ENCODE measurements around the gene LAMB3.

Gene LAMB3

DNA sequence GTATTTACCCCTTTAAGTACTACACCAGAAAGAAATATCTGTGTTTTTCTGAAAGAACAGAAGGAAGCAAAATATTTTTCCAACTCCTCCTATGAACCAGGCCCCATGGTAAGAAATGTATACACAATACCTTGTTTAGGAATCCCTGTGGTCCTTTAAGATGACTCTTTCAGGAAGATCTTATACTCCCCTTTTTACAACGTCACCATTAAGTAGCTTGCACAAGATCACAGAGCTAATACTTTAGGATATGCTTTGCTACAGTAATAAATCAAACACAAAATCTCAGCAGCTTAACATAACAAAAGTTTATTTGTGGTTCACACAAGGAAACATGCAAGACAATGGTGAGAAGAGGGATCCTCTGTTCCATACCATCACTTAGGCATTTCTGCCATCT, 8.8 kb upstream of the LAMB3 start:
- DNase-seq: no peak

DNA sequence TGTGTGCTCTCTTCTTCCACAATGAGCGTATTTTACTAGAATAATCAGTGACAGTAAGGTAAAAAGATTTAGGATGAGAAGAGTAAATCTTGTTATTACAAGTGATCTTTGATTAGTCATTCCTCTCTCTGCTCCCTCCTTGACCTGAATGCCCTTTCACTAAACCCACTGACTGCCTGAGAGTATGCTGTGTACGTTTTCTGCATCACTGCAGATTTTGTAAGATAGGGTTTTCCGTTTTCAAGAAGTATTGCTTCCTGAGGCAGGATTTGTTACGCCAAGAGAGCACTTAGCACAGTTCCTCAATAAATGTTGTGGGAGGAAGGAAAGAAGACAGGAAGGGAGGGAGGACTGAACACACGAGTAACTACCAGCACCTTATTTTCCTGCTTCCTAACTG, 7.7 kb upstream of the LAMB3 start:
- no peak for DNase-seq

DNA sequence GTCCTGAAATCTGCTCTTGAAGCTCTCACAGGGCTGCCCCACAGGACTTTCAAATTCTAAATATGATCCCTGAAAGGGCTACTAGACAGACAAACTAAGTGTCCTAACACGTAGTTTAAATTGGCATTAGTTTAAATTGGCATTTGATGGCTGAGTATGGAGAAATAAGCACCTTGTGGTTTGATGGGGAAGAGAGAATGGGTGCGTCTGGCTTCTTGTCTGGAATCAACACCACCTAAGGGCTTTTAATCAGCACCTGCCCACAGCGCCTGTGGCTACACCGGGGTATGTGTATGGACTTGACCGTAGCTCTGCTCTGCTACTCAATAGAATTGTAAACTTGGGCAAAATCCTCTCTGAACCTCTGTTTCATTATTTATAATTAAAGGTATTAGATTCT, 5.7 kb upstream of the LAMB3 start:
- DNase-seq: no peak

DNA sequence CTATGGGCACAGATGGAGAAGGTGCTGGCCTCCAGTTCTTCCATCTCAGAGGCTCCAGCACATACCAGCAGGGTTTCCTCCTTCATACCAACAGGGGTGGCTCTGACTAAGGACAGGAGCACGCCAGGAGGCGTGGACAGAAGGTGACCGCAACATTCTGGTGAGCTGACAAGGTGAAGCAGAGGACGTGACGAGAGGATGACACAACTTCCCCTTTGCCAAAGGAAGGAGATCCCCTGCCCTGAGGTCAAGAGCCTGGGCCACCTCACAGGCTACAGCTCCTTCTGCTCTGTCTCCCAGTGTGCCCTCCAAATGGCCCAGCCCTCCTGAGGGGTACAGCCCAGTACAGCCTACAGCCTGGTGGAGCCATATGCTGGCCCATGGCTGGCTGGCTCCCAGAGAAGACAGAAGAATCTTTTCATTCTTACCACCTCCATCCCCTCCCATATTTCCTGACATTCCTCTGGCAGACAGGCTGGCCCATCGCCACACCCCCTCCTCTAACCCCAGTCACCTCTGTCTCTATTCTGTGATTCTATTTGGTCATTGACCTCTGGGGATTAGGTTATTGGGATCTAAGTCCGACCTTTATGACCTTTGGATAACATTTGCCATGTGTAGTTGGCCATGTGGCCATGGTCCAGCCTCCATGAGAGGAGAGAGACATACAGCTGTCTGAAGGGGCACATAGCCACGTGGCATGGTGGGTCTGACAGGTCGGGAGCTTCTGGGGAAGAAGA, 5.1 kb upstream of the LAMB3 start:
- no peak for DNase-seq

DNA sequence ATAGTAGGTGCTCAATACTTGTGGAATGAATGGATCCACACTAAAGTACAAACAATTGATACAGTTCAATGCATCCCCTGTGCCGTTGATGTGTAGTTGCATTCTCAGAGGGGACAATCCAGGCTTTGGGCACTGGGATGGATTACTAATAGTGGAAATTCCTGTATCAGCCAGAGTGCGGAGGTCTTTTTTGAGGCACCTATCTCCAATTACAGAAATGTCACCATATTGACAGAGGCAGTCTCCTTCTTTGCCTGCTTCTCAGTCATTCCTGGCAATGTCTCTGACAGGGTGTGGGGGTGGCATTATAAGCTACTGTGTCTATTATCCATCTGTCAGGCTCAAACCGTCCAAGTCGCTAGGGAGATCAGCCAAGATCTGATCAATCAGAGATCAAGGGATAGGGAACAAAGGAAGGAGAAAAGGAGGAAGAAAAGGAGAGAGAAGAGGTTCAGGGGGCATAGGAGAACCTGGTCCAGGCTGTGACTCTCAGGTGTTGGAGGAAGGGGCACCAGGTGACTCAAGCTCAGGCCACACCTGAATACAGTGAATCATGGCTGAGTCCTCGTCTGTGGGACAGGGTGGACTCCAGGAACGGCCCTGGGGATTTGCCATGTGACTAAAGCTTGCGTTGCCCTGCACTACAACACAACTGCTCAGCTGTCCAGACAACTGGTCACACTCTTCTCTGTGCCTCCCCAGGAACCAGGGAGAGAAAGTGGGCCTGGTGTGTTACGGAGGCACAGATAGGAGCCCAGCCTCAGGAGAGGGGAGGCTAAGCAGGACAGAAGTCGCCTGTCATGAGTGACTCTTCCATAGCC, 3.4 kb upstream of the LAMB3 start:
- peak; percentile 39 to 80 for DNase-seq

DNA sequence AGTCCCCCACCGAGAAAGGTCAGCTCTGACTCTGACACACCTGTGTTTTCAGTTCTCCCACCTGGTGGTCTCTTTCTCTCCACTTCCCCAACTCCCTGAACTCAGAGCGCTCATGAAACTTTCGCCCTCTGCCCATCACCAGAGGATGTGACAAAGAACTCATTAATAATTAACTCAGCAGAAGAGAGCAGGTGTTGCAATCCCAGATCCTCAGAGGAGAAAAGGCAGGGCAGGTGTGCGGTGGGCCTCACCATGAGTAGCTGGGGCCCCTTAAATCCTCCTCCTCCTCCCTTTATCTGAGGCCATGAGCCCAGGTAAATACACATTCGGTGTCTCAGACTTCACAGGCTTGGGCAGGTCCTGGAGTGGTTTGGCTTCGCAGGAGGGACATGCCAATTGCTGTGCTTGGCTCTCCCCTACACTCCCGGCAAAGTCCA, 1.7 kb upstream of the LAMB3 start:
- no peak for DNase-seq

DNA sequence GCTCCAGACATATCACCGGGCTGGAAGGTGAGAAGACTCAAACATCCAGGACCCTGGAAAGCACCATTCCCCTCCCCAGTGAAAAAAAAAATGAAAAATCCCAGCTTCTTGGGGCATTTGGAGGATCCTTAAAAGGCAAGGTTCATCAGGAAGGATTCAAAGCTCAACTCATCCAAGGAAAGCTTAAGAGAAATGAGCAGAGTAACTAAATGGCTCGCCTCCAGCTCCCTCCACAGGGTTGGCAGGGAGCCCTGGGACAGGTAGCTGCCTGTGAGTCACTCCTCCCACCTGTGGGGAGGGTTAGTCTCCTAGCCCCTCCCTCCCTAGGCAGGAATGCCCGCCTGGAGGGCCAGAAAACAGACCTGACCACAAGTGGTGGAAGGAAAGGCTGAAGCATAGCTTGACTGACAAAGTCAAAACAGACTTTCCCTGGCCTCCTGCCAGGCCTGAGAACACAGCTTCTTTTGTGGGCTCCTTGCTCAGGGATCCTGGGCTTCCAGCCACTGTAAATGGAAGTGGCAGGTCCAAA, 712 bp upstream of the LAMB3 start:
- DNase-seq: peak; percentile 71 to 91

DNA sequence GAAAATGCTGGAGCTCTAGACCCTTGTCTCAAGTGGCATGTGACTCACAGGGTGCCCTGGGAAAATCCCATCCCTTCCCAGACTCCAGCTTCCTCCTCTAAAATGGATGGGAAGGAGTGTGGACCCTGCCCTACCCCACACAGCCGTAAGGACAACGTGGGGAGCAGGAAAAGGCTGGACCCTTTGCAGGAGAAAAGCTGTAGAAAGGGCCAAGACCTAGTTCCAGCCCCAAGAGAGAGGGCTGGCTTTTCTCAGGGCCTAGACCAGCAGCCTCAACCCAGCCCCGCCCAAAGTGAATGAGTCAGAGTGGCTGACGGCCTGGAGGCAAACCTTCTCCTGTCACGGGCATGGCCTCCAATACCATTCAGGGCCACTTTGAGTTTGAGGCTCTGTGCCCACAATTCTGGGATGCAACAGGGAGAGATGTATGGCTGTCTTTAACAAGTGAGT, 1.1 kb downstream of the LAMB3 start:
- peak in 1 of 2 experiments; percentile 22 for DNase-seq

DNA sequence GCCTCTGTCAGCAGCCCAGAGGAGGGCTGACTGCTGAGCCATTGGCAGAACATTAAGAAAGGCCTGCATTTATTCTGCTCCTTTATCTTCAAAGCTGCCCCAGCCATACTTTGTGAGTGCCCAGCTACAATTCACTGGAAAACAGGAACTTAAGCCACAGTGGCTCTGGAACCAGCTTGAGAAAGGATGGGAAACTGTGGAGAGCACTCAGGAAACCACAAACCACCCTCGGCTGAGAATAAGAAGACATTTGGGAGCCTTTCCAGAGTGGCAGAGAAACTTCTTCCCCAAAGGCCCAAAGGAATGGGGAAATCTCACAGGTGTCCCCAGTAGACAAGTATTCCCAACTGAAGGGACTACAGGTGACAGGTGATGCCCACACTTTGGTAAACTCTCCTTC, 1.8 kb downstream of the LAMB3 start:
- no peak for DNase-seq

DNA sequence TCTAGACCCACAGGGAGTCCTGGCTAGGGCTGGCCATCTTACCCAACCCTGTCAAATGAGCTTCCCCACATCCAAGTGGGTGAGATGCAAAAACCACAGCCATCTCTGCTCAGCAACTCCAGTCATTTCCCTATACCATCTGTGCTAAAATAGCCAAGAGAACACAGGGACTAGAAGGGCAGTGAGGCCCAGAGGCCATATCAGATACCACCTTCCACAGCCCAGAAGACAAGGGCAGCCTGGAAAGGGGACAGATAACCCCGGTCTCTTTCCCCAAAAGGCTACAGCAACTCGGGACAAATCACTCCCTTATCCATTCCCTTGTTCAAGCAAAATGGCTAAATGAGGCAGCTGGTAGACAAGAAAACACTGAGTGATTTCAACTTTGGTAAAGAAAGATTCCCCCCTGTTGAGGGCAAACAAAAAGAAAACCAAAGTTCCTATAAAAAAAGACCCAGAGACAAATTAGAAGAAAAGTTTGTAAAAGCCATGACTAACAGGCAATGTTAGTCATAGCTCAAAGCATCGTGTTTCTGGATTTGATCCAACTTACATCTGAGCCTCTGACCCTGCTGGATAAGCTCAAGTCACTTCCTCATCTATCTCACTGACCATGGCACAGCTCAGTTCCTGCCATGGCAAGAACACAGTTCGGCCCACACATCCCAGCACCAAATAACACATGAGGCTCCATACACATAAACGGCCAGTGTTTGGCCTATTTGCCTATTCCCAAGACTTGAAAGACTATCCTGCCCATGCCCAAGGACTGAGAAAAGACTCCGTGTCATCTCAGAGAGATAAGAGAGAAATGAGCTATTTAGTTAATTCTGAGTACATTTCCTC, 3.1 kb downstream of the LAMB3 start:
- DNase-seq: peak in 1 of 2 experiments; percentile 28

DNA sequence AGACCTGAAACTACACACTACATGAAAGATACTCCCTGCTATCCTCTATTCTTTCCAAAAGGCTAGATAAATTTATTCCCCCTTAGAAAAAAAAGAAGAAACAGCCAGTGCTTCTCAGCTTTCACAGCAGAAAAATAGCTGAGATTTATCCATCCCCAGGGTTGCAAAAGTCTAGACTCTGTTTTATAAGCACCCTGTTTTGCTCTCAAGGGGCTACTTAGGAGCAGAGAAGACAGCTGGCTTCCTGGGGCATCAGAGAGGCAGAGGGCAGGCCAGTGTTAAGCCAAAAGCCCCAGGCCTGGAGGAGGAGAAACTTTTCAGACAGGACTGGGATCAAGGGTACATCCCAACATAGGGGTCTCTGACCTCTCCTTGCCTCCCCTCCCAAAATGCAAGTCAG, 3.9 kb downstream of the LAMB3 start:
- DNase-seq: no peak

DNA sequence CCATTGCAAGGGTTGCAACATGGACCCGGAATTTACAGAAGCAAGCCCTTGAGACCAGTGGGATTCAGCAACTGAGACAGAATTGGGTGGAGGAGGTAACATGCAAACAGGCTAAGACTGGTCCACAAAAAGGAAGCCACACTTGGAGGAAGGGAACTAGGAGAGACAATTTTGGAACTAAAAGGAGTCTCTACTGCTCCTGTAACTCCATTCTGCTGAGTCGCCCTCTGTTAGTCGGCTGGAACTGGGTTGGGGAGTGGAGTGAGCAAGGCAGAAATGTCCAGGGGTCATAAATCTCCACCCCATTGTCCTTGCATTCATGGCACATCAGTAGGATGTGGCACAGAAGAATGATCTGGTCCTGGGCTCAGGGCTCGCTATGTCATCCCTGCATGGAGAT, 5.1 kb downstream of the LAMB3 start:
- no peak for DNase-seq

DNA sequence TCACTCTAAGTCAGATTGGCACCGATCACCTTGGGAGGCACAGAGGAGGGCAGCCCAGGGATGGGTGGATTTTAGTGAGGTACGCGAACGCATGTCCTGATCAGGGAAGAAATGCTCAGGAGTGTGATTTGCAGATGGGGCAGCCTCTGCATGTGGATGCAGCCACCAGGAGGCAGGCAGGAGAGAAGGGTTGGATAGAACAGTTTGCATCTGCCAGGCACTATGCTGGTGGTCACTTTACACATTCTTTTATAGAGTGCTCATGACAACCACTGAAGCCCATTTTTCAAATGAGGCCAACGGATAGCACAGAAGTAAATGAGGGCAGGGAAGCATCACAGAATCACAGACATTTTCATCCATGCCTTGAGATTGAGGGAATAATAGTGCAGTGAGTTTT, 5.7 kb downstream of the LAMB3 start:
- DNase-seq: no peak

DNA sequence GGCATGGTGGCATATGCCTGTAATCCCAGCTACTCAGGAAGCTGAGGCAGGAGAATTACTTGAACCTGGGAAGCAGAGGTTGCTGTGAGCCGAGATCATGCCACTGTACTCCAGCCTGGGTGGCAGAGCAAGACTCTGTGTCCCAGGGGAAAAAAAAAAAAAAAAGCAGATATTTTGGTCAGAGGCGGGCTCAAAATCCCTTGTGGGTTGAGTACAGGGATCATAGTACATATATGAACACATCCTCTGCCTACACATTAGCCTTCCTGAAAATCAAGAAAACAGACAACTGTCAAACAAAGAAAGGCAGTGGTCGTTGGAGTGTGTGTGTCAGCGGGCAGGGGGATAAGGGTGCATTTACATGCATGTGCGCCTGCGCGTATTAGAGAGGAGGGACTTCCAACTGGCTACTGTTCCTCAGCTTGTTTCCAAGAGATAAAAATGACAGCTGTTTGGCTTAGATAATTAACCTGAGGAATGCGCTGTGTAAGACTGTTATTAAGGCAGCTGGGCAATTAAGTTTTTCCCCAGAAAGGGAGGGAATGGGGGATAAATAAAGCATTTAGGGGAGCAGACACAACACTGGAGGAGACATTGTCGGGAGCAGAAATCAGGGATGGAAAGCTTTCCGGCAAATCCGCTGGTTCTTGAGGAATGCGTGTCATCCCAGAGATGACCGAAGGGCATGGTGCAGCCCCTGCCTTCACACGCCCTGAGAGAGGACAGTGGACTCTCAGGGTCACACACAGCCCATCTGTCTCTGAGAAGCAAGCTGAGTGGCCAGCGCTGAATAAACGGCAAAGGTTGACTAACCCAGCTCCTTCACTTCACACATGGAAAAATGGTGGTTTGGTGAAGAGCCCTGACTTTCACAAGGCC, 6.4 kb downstream of the LAMB3 start:
- DNase-seq: no peak

DNA sequence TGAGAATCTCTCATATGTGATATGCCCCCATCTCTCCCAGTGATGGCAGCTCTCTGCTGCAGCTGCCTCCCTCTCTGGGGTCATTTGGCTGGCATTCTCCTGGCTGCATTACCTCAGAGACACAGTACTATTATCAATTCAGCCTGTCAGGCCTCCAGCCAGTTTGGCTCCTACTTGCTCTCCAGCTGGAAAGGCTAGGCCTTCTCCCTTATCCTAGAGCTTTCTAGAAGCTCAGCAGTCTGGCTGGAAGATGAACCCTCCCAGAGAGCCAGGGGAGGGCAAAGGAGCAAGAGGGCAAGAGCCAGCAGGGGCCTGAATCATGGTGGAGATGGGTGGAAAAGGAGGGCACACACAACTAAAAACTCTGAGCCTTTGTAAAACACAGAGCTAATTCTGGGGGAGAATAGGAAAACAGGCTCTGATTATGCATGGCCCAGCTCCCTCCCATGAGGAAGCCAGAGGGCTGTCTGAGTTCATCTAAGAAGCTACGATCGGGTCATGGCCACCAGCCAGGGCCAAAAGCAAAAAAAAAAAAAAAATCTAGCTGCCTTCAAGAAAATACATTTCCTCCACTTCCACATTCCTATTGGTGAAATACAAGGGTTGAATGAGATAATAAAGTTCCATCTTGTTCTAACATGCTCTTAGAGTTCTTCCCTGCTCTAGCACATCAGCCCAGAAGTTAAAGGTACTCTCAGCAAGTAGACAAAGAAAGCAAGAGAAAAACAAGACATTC, 8.8 kb downstream of the LAMB3 start:
- DNase-seq: peak in 1 of 2 experiments; percentile 72

DNA sequence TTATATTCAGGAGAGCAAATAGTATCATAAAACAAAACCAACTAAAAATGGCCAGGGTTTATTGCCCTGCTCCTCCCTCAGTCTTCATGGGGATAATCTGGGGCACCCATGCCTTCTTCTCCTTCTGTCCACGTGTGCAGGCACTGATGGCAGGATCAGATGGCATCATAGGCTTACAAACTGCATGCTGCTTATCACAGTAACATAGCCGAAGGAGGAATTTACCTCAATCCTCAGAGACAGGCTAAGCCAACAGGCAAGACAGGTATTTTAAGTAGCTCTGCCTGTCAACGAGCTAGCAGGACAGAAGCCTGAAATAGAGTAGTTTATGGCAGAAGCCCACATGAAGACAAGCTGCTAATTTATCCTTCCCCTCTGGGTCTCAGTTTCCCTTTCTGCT, 9.4 kb downstream of the LAMB3 start:
- DNase-seq: no peak

DNA sequence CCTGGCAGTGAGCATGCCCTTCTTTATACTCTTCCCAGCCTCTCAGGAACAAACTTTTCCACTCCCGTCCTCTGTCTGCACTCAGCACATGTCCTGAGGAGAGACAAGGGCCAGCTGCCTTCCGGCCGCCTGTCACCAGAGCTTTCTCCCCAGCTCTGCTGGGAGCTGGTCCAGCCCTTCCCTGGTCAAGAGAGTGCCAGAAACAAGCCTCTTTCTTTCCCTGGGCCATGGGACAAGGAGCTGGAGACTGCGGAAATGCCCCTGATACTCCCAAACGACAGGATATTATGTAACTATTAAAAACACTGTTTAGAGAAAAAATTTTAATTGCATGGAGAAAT, 10.4 kb downstream of the LAMB3 start:
- DNase-seq: no peak

DNA sequence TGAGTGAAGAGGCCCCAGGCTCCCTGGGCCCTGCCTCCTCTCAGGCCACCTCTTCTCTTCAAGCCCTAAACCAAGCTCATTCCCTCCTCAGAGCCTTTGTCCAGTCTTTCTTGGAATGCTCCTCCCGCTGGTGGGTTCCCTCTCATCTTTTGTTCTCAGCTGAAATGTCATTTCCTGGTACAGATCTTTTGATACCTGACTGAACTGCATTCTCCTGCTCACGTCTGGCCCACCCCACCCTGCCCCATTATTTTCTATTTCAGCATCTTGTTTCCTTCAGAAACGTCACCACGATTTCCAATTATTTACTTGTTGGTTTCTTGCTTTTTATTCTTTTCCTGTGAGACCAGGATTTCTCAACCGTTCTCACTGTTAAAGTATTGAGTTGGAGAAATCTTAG, 16.4 kb downstream of the LAMB3 start:
- no peak for DNase-seq

DNA sequence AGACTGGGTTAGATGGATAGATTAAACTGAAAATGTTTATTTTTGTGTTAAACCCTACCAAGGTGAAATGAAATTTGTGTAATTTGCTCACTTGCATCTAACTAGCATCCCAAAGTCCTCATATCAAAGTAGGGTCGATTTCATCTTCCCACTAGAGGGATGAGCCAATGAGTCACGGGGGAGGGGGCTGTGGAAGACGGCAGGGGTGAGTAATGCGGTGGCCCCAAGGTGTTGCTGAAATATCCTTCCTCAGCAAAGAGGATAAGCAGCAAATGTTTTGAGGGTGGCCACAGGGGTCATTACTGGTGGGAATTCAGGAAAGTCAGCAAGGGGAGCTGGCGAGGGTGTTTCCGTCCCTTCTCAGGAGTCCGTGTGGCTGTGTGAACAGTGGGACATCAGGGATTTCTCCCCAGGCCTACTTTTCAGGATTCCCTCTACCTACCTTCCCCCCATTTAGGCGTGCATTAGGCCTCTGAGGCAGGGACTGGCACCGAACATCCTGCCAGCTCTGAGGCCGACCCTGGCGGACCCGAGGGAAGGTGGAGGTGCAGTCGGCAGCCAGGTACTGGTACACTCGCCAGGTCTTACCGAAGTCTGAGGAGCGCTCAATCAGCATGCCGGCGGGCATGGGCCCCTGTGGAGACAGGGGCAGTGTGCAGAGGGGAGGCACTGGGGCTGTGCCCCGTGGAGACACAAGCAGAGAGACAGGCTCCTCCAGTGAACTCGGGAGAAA, 18.1 kb downstream of the LAMB3 start:
- no peak for DNase-seq

DNA sequence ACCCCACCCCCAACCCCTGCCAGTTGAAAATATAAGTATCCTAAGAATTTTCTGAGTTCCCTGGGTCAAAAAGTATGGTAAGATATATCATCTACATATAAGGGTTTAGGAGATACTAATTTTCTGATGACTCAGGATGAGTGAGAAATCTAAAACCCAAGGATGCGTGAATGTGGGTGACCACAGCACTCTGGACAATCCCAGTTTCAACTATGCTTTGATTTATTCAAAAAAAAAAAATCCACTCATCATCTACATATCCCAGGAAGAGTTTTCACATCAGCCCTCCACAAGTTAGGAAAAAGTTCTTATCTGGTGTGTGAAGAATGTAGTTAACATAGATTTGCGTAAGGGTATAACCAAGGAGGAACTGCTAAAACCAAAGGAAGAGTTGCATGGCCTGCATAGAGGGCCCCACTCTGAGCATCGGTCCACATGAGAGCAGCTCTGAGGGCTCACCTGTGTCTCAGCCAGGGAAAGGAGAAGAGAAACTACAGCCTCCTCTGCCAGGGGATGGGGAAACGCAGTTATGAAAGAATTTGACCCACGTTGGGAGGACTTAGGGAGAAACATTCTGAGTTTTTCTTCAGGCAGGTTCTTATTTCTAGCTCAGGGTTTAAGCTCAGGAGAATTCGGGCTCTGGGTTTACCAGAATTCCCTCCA, 18.8 kb downstream of the LAMB3 start:
- no peak for DNase-seq
